ENCODE measurements around the gene CCDC24.

DNA sequence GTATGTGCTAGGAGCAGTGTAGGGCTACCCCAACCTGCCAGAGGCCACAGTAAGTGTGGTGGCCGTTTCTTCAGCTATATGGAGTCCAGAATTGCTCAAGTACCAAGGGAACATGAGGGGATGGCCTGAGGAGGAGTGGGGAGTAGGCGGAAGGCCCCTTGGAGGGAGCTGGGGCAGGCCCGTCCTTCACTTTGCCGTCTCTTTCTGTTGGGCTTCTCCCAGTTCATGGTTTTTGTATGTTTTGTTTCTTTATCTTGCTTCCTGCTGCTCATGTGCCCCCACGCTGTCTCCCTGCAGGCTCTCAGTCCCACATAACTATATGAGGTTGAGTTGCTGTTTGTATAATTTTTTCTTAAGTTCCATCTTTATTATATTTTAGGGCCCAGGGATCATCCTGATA is 27.5 kb upstream of the CCDC24 start:
- TF ChIP-seq, protein P1, sequence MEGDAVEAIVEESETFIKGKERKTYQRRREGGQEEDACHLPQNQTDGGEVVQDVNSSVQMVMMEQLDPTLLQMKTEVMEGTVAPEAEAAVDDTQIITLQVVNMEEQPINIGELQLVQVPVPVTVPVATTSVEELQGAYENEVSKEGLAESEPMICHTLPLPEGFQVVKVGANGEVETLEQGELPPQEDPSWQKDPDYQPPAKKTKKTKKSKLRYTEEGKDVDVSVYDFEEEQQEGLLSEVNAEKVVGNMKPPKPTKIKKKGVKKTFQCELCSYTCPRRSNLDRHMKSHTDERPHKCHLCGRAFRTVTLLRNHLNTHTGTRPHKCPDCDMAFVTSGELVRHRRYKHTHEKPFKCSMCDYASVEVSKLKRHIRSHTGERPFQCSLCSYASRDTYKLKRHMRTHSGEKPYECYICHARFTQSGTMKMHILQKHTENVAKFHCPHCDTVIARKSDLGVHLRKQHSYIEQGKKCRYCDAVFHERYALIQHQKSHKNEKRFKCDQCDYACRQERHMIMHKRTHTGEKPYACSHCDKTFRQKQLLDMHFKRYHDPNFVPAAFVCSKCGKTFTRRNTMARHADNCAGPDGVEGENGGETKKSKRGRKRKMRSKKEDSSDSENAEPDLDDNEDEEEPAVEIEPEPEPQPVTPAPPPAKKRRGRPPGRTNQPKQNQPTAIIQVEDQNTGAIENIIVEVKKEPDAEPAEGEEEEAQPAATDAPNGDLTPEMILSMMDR (conservative IDR thresholded peaks at IDR 0.05): no peak
- no peak for TF ChIP-seq ZFX (IDR thresholded peaks at IDR 0.05)
